Urinary bladder (tissue), 2 donors: Measurements from ENCODE around the gene MTCL3. TPM values are rescaled to one million over a fixed set of nuclear protein-coding genes. Genes with fewer than 3 reads are reported as not detected.

Experiments used
- polyA plus RNA-seq: library from polyadenylated mRNA; stranded (reverse); fragments of 200-250 nt; gene quantifications from one replicate; pipeline ENCODE4 v1.2.3, GENCODE V29; 2013
- small RNA-seq: library from RNA; depleted of rRNA; stranded (forward); fragments of <200 nt; gene quantifications from one replicate; pipeline ENCODE3, GENCODE V24; 2014
- total RNA-seq: library from RNA; depleted of rRNA; stranded (reverse); fragments of >200 nt; gene quantifications from one replicate; pipeline ENCODE4 v1.2.3, GENCODE V29; 2014
- donor health status: healthy.

MTCL3 gene

Small RNA genes within 50 kb of the gene (small RNA-seq; reads per million reads assigned to genes)
- gene KIAA0408, result 0.27 reads per million

Other genes with a start within 250 kb of the MTCL3 start
- gene ECHDC1, start 175.7 kb downstream of the MTCL3 start, total RNA-seq, result 103 TPM
- gene ECHDC1, start 175.7 kb downstream of the MTCL3 start, polyA plus RNA-seq, result 44.9 TPM
- gene KIAA0408, start 59.9 kb downstream of the MTCL3 start, total RNA-seq, result 40.8 TPM
- gene KIAA0408, start 59.9 kb downstream of the MTCL3 start, polyA plus RNA-seq, result 14.9 TPM
- gene C6orf58, start 57.8 kb upstream of the MTCL3 start, total RNA-seq, result not detected
- gene C6orf58, start 57.8 kb upstream of the MTCL3 start, polyA plus RNA-seq, result not detected